GM18858 (cell line): ENCODE results near the gene ITIH2.
"Not testable (repeated sequence)": the region's sequence is repeated elsewhere in the genome, so short reads cannot be mapped to it uniquely, and the experiment has no call there.

ENCODE experiments used
- ATAC-seq: cut with Tn5 transposase; IDR thresholded peaks from one replicate; pipeline ENCODE4 v1.9.1; 2021; ENCODE audit not compliant: unreplicated experiment

Gene ITIH2, protein sequence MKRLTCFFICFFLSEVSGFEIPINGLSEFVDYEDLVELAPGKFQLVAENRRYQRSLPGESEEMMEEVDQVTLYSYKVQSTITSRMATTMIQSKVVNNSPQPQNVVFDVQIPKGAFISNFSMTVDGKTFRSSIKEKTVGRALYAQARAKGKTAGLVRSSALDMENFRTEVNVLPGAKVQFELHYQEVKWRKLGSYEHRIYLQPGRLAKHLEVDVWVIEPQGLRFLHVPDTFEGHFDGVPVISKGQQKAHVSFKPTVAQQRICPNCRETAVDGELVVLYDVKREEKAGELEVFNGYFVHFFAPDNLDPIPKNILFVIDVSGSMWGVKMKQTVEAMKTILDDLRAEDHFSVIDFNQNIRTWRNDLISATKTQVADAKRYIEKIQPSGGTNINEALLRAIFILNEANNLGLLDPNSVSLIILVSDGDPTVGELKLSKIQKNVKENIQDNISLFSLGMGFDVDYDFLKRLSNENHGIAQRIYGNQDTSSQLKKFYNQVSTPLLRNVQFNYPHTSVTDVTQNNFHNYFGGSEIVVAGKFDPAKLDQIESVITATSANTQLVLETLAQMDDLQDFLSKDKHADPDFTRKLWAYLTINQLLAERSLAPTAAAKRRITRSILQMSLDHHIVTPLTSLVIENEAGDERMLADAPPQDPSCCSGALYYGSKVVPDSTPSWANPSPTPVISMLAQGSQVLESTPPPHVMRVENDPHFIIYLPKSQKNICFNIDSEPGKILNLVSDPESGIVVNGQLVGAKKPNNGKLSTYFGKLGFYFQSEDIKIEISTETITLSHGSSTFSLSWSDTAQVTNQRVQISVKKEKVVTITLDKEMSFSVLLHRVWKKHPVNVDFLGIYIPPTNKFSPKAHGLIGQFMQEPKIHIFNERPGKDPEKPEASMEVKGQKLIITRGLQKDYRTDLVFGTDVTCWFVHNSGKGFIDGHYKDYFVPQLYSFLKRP

DNA sequence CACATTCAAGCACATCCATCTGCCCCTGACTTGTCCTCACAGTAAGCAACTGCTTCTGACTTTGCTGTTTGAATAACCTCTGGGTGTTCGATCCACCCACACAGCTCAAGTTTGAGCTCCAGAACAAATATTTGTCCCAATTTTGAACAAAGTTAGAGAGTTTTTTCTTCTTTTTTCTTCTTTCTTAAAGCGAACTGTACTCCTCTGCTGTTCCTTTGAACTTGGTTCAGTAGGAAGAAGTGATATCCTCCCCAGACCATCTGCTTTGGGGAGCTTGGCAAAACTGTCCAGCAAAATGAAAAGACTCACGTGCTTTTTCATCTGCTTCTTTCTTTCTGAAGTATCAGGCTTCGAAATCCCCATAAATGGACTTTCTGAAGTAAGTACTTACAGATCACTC is at the start of gene ITIH2:
Gene ITIH2, plus strand, starts transcription at position 177 of the 400 bp plus-strand sequence. Its CDS starts 119 bp downstream, at position 296.
- no peak for ATAC-seq

DNA sequence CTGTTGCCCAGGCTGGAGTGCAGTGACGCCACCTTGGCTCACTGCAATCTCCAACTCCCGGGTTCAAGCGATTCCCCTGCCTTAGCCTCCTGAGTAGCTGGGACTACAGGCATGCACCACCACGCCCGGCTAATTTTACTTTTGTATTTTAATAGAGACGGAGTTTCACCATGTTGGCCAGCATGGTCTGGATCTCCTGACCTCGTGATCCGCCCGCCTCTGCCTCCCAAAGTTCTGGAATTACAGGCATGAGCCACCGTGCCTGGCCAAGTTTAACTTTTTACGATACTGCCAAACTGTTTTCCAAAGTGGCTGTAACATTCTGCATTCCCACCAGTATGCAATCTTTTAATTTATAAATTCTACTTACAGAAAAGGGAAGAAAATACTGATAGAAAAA is 46.0 kb upstream of the ITIH2 start:
- ATAC-seq: not testable (repeated sequence)

DNA sequence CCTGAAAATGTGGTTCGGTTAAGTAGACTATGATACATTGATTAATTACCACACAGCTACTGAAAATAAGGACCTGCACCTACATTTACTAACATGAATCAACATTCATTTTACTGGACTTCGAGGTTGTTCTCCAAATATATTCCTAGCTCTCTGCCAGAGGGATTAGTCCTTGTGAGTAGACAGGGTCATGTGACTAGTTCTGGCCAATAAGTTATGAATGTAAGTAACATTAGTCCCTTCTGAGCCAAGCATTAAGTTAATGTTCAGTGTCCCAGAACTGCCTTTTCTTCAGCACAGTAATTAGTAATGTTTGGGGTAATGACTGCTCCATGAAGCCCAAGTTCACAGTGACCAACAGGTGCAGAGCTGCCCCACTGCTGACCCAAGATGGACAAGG is 45.6 kb upstream of the ITIH2 start:
- no peak for ATAC-seq

DNA sequence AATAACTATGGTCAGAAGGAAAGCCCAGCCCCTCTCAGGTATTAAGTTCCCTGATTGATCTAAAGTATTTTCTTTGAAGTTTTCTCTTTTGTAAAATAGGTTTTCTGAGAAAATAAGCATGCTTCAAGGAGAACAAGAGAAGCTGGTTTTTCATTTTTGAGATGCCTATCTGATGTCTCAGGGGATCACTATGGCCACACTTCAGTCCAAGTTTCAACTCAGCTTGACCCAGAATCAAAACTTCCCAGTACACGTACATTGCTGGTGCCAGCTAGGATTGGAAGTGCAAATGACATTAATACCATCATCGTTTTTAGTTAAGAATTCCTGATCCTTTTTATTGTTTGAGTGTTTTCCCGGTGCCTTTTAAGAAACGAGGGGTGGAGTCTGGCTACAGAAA is 43.6 kb upstream of the ITIH2 start:
- ATAC-seq: no peak

DNA sequence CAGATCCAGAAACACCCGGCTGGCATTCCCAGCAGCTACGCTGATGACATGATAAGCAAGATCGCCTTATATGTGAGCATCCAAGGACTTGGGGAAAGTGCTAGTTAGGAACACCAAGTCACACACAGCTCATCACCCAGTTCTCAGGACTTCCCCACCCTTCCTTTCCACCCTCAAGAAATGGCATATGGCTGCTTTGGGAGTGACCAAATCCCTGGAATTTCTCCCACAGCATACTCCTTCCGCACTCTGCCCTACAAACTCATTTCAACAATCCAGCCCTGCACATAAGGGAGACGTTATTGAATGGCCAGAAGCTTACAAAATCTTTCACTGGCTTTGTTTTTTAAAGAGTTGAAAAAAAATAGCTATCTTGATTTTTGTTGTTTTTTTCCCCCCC is 40.6 kb upstream of the ITIH2 start:
- no peak for ATAC-seq

DNA sequence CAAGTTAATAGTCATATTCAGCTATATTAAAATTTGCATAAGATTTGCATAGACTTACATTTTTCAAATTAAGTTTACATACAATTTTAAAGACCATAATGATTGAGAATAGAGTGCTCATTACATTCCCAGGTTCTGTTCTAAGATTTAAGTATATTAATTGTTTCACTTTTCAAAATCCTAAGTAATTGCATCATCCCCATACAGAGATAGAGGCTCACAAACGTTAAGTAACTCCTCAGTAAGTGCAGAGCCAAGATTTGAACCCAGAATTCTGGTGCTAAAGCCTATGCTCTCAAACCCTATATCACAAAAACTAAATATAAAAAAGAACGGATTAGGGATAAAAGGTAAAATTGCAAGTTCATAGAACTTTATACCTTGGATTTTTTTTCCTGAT is 38.4 kb upstream of the ITIH2 start:
- ATAC-seq: no peak

DNA sequence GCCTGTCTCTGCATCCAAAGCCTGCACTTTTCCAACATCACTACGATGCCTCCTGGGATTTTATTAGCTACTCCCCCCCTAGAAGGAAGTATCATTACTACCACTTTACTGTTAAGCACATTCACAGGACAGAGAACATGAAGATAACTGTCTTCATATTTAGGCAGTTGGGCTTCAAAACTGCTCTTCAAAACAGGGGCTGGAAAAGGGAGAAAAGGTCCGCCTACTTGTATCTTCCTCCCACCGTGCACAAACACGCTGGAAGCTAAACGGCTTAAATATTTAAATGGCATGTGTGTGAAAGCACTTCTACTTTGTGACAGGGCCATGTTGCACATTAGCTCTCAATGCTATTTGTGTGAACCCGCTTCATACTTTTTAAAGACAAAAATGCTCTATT is 37.3 kb upstream of the ITIH2 start:
- no peak for ATAC-seq

DNA sequence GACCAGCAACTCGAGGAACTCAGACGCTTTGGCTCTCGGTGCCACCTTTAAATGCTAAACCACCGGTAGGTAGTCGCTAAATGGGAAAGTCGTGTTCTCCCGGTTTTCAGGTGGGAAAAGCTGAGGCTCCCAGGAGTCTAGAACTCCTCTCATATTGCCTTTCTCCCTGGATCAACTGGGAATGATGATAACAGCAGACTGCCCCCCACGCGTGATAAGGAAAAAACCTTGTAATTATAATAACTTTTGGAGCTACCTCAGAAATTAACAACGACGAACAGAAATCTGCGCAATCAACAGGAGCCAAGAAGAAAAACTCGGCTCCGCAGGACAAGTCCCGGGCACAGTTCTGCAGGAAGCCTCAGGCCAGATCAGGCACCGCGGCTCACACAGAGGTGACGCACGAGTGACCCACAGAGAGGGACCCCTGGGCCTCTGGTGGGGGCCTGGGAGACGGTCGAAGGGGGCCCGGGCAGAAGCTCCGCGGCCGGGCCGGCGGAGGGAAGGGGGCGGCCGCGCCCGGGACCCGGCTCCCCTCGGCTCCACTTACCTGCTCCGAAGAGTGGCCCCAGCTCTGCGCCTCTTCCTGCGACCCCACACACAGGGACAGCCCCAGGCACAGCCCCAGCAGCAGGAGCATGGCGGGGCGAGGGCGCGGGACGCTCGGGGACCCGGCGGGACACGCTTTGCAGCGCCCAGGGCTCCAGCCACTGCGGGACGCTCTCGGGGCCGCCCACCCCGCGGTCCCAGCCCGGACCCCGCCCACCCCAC is 36.7 kb upstream of the ITIH2 start, which contains the start of gene ITIH5:
Gene ITIH5, minus strand, starts transcription at position 714 of the 771 bp plus-strand sequence. Its CDS starts 74 bp downstream, at position 640.
- no peak for ATAC-seq

DNA sequence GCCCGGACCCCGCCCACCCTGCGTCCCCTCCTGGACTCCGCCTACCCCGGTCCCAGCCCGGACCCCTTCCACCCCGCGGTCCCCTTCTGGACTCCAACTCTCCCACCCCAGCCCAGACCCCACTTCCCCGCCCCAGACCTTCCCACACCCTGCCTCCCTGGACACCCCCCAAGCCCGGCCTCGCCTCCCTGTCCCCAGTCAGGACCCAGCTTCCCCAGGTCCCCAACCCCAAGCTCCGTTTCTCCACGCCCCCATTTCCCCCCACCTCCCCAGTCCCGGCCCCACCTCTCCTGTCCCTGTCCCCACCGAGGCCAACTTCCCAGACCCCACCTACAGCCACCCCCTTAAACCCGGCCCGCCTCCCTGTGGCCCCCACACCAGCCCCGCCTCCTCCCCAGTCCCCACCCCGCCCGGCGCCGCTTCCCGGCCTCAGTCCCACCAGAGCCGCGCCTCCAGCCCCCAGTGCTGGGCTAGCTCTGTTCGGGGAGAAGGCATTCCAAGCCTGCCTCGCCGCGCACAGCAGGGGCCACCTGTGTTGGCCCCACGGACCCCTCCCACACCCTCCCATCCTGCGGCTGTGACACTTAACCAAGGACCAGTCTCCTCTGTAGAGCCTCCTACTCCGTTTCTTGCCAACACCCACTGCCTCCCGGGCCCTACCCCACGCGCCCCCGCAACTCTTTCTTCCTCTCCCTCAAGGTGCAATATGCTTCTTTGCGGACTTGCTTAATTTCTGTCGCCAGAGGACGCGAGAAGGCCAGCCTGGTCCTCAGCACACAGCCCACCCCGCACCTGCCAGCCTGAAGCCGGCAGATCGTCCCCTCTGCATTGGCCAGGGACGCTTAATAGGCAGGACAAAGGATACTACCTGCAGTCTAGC is 35.6 kb upstream of the ITIH2 start:
- no peak for ATAC-seq

DNA sequence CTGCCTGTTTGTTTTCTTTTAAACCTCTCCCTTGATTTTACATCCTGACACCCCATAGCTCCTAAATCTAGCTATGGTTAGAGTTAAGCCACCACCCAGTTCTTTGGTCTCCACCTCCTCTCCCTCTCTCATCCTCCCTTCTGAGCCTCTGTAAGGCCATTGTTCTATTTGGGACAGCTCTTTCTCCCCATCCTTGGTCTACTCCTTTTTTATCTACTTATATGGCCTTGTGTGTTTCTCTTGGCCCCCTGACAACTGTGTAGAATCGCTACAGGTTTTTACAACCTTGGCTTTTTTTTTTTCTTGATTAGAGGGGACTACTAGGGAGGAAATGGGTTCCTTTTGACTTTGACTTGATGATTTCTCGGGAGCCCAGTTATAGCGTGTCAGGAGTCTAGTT is 33.0 kb upstream of the ITIH2 start:
- ATAC-seq: no peak

DNA sequence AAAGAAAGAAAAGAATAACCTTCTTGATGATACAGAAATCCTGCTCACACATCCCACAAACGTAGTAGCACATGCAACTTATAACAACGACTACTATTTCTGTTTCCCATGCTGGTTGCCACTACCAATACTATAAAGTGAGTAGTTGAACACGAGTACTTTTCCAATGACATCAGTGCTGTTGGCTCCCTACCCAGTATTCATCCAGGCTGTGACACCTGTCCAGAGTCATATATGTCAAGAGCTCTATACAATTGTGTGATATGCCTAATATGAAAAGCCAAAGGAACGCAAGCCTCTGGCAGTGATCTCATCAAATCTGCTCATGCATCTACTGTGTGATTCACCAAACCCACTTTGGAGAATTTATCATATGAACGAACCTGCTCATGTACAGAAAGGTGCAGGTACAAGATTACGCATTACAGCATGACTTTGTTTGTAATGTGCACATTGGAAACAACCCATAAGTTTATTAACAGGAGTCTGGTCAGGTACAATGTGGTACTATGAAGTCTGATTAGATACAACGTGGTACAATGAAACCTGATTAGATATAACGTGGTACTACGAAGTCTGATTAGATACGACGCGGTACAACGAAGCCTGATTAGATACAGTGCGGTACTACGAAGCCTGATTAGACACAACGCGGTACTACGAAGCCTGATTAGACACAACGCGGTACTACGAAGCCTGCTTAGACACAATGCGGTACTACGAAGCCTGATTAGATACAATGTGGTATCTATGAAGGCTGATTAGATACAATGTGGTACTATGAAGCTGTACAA is 30.6 kb upstream of the ITIH2 start:
- ATAC-seq: no peak

DNA sequence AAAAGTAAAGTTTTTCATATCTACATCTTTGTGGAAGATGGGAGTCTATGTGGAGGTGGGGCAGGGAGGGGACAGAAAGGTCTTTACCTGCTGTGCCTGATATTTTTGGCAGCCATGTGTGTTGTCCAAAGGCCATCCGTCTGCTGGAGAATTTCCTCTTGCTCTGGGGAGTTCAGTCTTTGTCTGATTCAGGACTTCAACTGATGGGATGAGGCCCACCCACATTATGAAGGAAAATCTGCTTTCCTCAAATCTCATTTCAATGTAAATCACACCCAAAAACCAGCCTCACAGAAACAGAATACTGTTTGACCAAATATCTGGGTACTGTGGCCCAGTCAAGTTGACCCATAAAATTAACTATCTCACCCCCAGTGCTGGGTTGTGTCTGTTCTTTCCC is 23.9 kb upstream of the ITIH2 start:
- no peak for ATAC-seq

DNA sequence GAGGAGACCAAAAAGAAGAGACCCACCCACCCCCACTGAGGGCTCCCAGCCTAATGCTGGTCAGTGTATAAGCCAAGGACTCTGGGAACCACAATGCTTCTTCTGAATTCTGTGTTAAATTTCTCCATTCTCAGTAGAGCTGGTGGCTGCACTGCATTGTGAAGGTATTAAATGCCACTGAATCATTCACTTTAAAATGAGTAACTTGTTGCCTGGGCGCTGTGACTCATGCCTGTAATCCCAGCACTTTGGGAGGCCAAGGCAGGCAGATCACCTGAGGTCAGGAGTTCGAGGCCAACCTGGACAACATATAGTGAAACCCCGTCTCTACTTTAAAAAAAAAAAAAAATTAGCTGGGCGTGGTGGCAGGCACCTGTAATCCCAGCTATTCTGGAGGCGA is 23.0 kb upstream of the ITIH2 start:
- not testable (repeated sequence) for ATAC-seq

DNA sequence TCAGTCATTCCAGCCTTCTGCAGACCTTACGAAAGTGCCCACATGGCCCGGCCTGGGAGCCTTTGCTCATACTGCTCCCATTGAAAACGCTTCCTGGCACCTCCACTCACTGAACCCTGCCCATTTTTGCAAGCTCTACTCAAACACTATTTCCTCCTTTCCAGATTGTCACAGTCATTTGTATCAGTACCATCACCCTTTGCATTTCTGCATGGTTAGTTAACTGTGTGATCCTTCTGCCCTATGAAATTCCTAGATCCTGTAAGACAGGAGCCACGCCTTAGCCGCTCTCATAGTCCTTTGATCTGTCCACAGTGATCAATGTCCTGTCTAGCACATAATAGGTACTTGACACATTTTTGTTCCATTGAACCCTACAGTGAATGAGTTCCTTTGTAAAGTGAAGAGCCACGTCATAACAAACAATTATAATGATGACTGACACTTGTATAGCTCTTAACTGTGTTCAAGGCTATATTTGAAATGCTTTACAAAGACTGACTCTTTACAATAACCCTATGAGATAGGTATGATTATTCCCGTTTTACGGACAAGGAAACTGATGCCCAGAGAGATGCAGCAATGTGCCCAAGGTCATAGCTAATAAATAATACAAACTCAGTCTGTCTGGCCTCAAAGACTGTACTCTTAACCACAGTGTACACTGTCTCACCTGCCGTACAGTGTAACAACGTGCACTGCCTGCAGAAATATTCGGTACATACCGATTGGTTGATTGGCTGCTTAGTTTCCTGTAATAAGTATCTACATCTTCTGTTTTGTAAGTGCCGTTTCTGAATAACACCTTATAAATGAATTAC is 16.6 kb upstream of the ITIH2 start:
- ATAC-seq: no peak

DNA sequence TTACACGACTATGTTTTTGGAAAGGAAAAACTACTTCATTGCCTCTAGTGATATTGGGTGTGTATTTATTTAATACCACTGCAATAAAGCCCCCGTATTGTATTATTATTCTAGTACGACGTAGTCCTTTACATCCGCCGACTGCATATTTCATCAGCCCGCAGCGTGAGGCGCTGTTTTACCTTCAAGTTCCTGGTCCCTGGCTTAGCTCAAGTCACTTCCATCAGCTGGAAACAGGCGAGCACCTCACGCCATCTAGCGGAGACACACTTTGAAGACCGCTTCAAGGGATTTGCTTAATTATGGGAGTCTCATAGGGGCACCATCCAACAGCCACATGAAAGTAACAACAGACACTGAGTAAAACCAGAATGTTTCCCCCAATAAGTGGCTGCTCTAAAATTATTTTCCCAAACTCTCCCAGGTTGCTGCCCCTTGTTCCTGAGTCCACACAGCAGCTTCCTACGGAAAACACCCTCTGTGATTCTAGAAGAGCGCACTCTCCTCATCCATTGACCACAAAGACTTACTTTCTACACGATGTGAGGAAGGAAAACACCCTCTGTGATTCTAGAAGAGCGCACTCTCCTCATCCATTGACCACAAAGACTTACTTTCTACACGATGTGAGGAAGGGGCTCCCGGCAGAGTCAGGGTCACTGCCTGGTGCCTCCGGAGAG is 15.7 kb upstream of the ITIH2 start:
- peak; percentile 93 for ATAC-seq

DNA sequence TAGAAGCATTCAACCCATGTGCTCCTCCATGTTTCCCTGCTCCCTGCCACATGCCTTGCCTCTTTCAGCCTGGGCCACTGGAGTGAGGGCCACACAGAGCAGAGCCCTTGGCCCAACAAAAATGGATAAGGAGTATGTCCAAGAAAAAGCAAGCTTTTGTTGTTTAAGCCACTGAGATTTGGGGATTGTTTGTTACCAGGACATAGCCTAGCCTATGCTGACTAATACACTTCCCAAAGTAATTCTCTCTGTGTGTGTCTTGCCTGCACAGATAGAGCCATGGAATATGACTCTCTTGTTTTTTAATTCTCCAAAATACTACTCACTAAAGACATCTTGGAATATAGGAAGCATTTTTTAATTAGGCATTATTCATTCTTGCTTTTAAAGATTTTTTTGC is 13.5 kb upstream of the ITIH2 start:
- ATAC-seq: no peak

DNA sequence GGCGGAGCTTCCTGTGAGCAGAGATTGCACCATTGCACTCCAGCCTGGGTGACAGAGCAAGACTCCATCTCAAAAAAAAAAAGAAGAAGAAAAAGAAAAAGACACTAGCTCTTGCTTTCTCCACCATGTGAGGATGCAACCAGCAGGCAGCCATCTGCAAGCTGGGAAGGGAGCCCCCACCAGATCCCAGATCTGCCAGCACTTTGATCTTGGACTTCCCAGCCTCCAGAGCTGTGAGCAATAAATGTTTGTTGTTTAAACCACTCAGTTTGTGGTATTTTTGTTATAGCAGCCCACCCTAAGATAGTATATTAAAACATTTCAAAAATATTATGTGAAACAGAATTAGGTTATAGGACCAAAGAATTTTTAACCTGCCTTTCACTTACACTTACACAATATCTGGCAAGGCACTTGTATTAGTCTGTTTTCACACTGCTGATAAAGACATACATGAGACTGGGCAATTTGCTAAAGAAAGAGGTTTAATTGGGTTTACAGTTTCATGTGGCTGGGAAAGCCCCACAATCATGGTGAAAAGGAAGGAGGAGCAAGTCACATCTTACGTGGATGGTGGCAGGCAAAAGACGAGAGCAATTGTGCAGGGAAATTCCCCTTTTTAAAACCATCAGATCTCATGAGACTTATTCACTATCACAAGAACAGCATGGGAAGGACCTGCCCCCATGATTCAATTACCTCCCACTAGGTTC is 12.1 kb upstream of the ITIH2 start:
- ATAC-seq: not testable (repeated sequence)
